Measurements from ENCODE around the gene CCDC106. TPM values are rescaled to one million over a fixed set of nuclear protein-coding genes. Genes with fewer than 3 reads are reported as not detected.

The CCDC106 gene
- total RNA-seq, 2 experiments from 2014 or later: 1.7 to 1.8 TPM

GRCh38 chr19:55611300-55611982 is 36.6 kb upstream of the CCDC106 start:
- Histone ChIP-seq H3K4me1 (ENCODE audit: insufficient read depth, low read length) (peaks cover 26% of the 10 kb centered on the region), H3K27me3 (ENCODE audit: control insufficient read depth in 1 of 2, insufficient read depth in 2 of 2, low read length in 2 of 2) (no peaks in the 10 kb centered on the region), H3K9me3 (ENCODE audit: control insufficient read depth in 1 of 2, insufficient read depth in 1 of 2, low read length in 2 of 2) (no peaks in the 10 kb centered on the region), H3K36me3 (ENCODE audit: insufficient read depth, low read length) (peaks cover 30% of the 10 kb centered on the region), H3K4me3 (ENCODE audit: low read length) (no peak overlapping the region), H3K27ac (ENCODE audit: low read depth in 1 of 2, low read length in 2 of 2) (no peak overlapping the region)
- Mint-ChIP-seq H3K4me3 (no peak overlapping the region), H3K27me3 (no peaks in the 10 kb centered on the region), H3K9me3 (no peaks in the 10 kb centered on the region), H3K36me3 (ENCODE audit: low read depth) (peaks cover 61% of the 10 kb centered on the region), H3K4me1 (ENCODE audit: low read depth) (peaks cover 52% of the 10 kb centered on the region), H3K27ac (peak overlapping the region; percentile 47)
- ChIA-PET POLR2A (no interaction called here), CTCF (interaction anchor here (0.7 kb wide), 1 partner anchor 20 kb away, joined by 3 read pairs; no protein-coding TSS in a partner anchor)
- intact Hi-C loops (cut with DNase I, micrococcal nuclease): no loop called here
- no peak for DNase-seq
- TF ChIP-seq CTCF (IDR thresholded peaks at IDR 0.05): no peak
- ATAC-seq (ENCODE audit: poor library complexity): no peak

- Mint-ChIP-seq H3K36me3 (ENCODE audit: low read depth) (peaks cover 59% of the 10 kb centered on the region), H3K4me1 (ENCODE audit: low read depth) (peaks cover 45% of the 10 kb centered on the region), H3K9me3 (no peaks in the 10 kb centered on the region), H3K27ac (peak overlapping the region; percentile 47), H3K4me3 (no peak overlapping the region), H3K27me3 (no peaks in the 10 kb centered on the region)
- ChIA-PET POLR2A (interaction anchor here (0.9 kb wide), 1 partner anchor 136 kb away, joined by 3 read pairs; no protein-coding TSS in a partner anchor), CTCF (no interaction called here)
- Histone ChIP-seq H3K27me3 (ENCODE audit: control insufficient read depth in 1 of 2, insufficient read depth in 2 of 2, low read length in 2 of 2) (no peaks in the 10 kb centered on the region), H3K27ac (ENCODE audit: low read depth in 1 of 2, low read length in 2 of 2) (no peak overlapping the region), H3K36me3 (ENCODE audit: insufficient read depth, low read length) (peaks cover 34% of the 10 kb centered on the region), H3K4me1 (ENCODE audit: insufficient read depth, low read length) (peaks cover 19% of the 10 kb centered on the region), H3K4me3 (ENCODE audit: low read length) (no peak overlapping the region), H3K9me3 (ENCODE audit: control insufficient read depth in 1 of 2, insufficient read depth in 1 of 2, low read length in 2 of 2) (no peaks in the 10 kb centered on the region)
- DNase-seq (no peak), ATAC-seq (ENCODE audit: poor library complexity) (no peak)
- intact Hi-C loops (cut with DNase I, micrococcal nuclease): no loop called here
- TF ChIP-seq CTCF (IDR thresholded peaks at IDR 0.05): no peak
These were observed 35.9 kb upstream of the CCDC106 start for GRCh38 chr19:55611983-55612645.

GRCh38 chr19:55613396-55613795 is 34.6 kb upstream of the CCDC106 start:
- no peaks in the 10 kb centered on the region for H3K27me3 Mint-ChIP-seq
- ATAC-seq (ENCODE audit: poor library complexity): no peak
- Histone ChIP-seq H3K27ac (ENCODE audit: low read depth in 1 of 2, low read length in 2 of 2) (no peak overlapping the region), H3K36me3 (ENCODE audit: insufficient read depth, low read length) (peaks cover 37% of the 10 kb centered on the region), H3K4me3 (ENCODE audit: low read length) (no peak overlapping the region), H3K4me1 (ENCODE audit: insufficient read depth, low read length) (peaks cover 15% of the 10 kb centered on the region), H3K9me3 (ENCODE audit: control insufficient read depth in 1 of 2, insufficient read depth in 1 of 2, low read length in 2 of 2) (no peaks in the 10 kb centered on the region), H3K27me3 (ENCODE audit: control insufficient read depth in 1 of 2, insufficient read depth in 2 of 2, low read length in 2 of 2) (no peaks in the 10 kb centered on the region)
- no peak for DNase-seq
- H3K9me3 Mint-ChIP-seq: no peaks in the 10 kb centered on the region
- intact Hi-C loops (cut with DNase I, micrococcal nuclease): no loop called here
- TF ChIP-seq CTCF (IDR thresholded peaks at IDR 0.05): no peak
- H3K4me3 Mint-ChIP-seq: no peak overlapping the region
- peaks cover 35% of the 10 kb centered on the region for H3K4me1 Mint-ChIP-seq (ENCODE audit: low read depth)
- ChIA-PET POLR2A (no interaction called here), CTCF (no interaction called here)
- peaks cover 59% of the 10 kb centered on the region for H3K36me3 Mint-ChIP-seq (ENCODE audit: low read depth)
- no peak overlapping the region for H3K27ac Mint-ChIP-seq
